Measurements from ENCODE around the gene CYP2C19.
"Not testable (repeated sequence)": the region's sequence is repeated elsewhere in the genome, so short reads cannot be mapped to it uniquely, and the experiment has no call there.

CYP2C19 gene

GRCh38 chr10:94890264-94891022 lies 128.0 kb downstream of the CYP2C19 start:
- H3K4me3 ChIP-seq (ENCODE audit: severe bottlenecking), result no peak overlapping the region
- no peak overlapping the region for H3K27ac ChIP-seq (ENCODE audit: poor library complexity, severe bottlenecking)
- no peaks in the 10 kb centered on the region for H3K27me3 ChIP-seq (ENCODE audit: insufficient read depth, poor library complexity, severe bottlenecking)
- no peak for TF ChIP-seq CTCF (IDR thresholded peaks at IDR 0.05; ENCODE audit: poor library complexity, severe bottlenecking)
- no peaks in the 10 kb centered on the region for H3K4me1 ChIP-seq (ENCODE audit: insufficient read depth, poor library complexity, severe bottlenecking)
- H3K36me3 ChIP-seq (ENCODE audit: low read depth), result no peaks in the 10 kb centered on the region
- no peaks in the 10 kb centered on the region for H3K9me3 ChIP-seq (ENCODE audit: severe bottlenecking)
- DNase-seq (ENCODE audit: low spot score) (no peak), ATAC-seq (ENCODE audit: low read depth) (no peak)

GRCh38 chr10:94898414-94898813 lies 135.9 kb downstream of the CYP2C19 start:
- not testable (repeated sequence) for DNase-seq (ENCODE audit: low spot score); H3K9me3 ChIP-seq (ENCODE audit: severe bottlenecking); H3K4me1 ChIP-seq (ENCODE audit: insufficient read depth, poor library complexity, severe bottlenecking); H3K27me3 ChIP-seq (ENCODE audit: insufficient read depth, poor library complexity, severe bottlenecking); H3K36me3 ChIP-seq (ENCODE audit: low read depth); H3K27ac ChIP-seq (ENCODE audit: poor library complexity, severe bottlenecking); ATAC-seq (ENCODE audit: low read depth); H3K4me3 ChIP-seq (ENCODE audit: severe bottlenecking)

GRCh38 chr10:94902080-94902479 lies 139.6 kb downstream of the CYP2C19 start:
- DNase-seq (ENCODE audit: low spot score), result no peak
- H3K27ac ChIP-seq (ENCODE audit: poor library complexity, severe bottlenecking), result no peak overlapping the region
- H3K4me1 ChIP-seq (ENCODE audit: insufficient read depth, poor library complexity, severe bottlenecking), result no peaks in the 10 kb centered on the region
- H3K36me3 ChIP-seq (ENCODE audit: low read depth), result no peaks in the 10 kb centered on the region
- no peak for ATAC-seq (ENCODE audit: low read depth)
- H3K27me3 ChIP-seq (ENCODE audit: insufficient read depth, poor library complexity, severe bottlenecking), result no peaks in the 10 kb centered on the region
- no peak for TF ChIP-seq CTCF (IDR thresholded peaks at IDR 0.05; ENCODE audit: poor library complexity, severe bottlenecking)
- H3K4me3 ChIP-seq (ENCODE audit: severe bottlenecking), result no peak overlapping the region
- H3K9me3 ChIP-seq (ENCODE audit: severe bottlenecking), result no peaks in the 10 kb centered on the region

GRCh38 chr10:94902570-94902969 lies 140.1 kb downstream of the CYP2C19 start:
- no peaks in the 10 kb centered on the region for H3K4me1 ChIP-seq (ENCODE audit: insufficient read depth, poor library complexity, severe bottlenecking)
- ATAC-seq (ENCODE audit: low read depth), result peak; percentile 70
- no peaks in the 10 kb centered on the region for H3K9me3 ChIP-seq (ENCODE audit: severe bottlenecking)
- no peaks in the 10 kb centered on the region for H3K27me3 ChIP-seq (ENCODE audit: insufficient read depth, poor library complexity, severe bottlenecking)
- DNase-seq (ENCODE audit: low spot score), result no peak
- H3K27ac ChIP-seq (ENCODE audit: poor library complexity, severe bottlenecking), result no peak overlapping the region
- TF ChIP-seq CTCF (IDR thresholded peaks at IDR 0.05; ENCODE audit: poor library complexity, severe bottlenecking), result no peak
- no peaks in the 10 kb centered on the region for H3K36me3 ChIP-seq (ENCODE audit: low read depth)
- no peak overlapping the region for H3K4me3 ChIP-seq (ENCODE audit: severe bottlenecking)

All from RWPE2 (cell line).